Activated naive CD4-positive, alpha-beta T cell treated with anti-CD3 and anti-CD28 coated beads for 36 hours (primary cell): ENCODE data around the gene GRK2. TPM values are rescaled to one million over a fixed set of nuclear protein-coding genes. Genes with fewer than 3 reads are reported as not detected.
"Not testable (repeated sequence)": the region's sequence is repeated elsewhere in the genome, so short reads cannot be mapped to it uniquely, and the experiment has no call there.

Experiments used
- CTCF ChIA-PET: fragments of 350-600 bp; sonication (Branson Sonifier 250); formaldehyde crosslinking; loops from one replicate; lab custom pipeline; 2021; ENCODE audit warnings: antibody characterized with exemption; lab: Charles Lee
- DNase-seq: peaks from one replicate; pipeline ENCODE4 v3.0.0-alpha.2; 2020
- H3K27ac Mint-ChIP-seq: one replicate; pipeline ENCODE4 v1.8.0; 2021; ENCODE audit warnings: mild to moderate bottlenecking, mixed read lengths
- H3K27me3 Mint-ChIP-seq: one replicate; pipeline ENCODE4 v1.8.0; 2021; ENCODE audit warnings: low read depth, mixed read lengths
- H3K36me3 Mint-ChIP-seq: one replicate; pipeline ENCODE4 v1.8.0; 2021; ENCODE audit warnings: low read depth, mixed read lengths
- H3K4me1 Mint-ChIP-seq: one replicate; pipeline ENCODE4 v1.8.0; 2021; ENCODE audit warnings: low read depth, mixed read lengths
- H3K4me3 Mint-ChIP-seq: one replicate; pipeline ENCODE4 v1.8.0; 2021; ENCODE audit warnings: mild to moderate bottlenecking, moderate library complexity, mixed read lengths
- H3K9me3 Mint-ChIP-seq: one replicate; pipeline ENCODE4 v1.8.0; 2021; ENCODE audit warnings: mixed read lengths
- intact Hi-C: fragments of 100-400 bp; cut with micrococcal nuclease; formaldehyde crosslinking; loops from one replicate; pipeline ENCODE4 v1.15.1; 2023
- total RNA-seq, 2 experiments: library from RNA; stranded (reverse); gene quantifications; one replicate each; pipeline ENCODE4 v1.2.3, GENCODE V29; 2021

Gene GRK2
- total RNA-seq, 2 experiments from 2014 or later, result 293 to 295 TPM

- Mint-ChIP-seq H3K4me1 (peaks cover 12% of the 10 kb centered on the region), H3K4me3 (no peak overlapping the region), H3K36me3 (peaks cover 29% of the 10 kb centered on the region), H3K9me3 (no peaks in the 10 kb centered on the region), H3K27ac (no peak overlapping the region), H3K27me3 (no peaks in the 10 kb centered on the region)
- intact Hi-C loops, result no loop called here
- no peak for DNase-seq
- CTCF ChIA-PET, result interaction anchor here (1.1 kb wide), 1 partner anchor 9 kb away, joined by 4 read pairs; no protein-coding TSS in a partner anchor
These were observed 10.4 kb upstream of the GRK2 start for GRCh38 chr11:67255864-67256263.

GRCh38 chr11:67256477-67257135, 9.7 kb upstream of the GRK2 start:
- Mint-ChIP-seq H3K27ac (no peak overlapping the region), H3K27me3 (no peaks in the 10 kb centered on the region), H3K36me3 (peaks cover 29% of the 10 kb centered on the region), H3K4me1 (peaks cover 13% of the 10 kb centered on the region), H3K9me3 (no peaks in the 10 kb centered on the region), H3K4me3 (no peak overlapping the region)
- DNase-seq, result no peak
- CTCF ChIA-PET, result no interaction called here
- intact Hi-C loops, result no loop called here

- peaks cover 5% of the 10 kb centered on the region for H3K36me3 Mint-ChIP-seq
- no peak overlapping the region for H3K27ac Mint-ChIP-seq
- peaks cover 43% of the 10 kb centered on the region for H3K4me1 Mint-ChIP-seq
- H3K9me3 Mint-ChIP-seq, result no peaks in the 10 kb centered on the region
- CTCF ChIA-PET, result interaction anchor here (0.7 kb wide), 1 partner anchor 61 kb away, joined by 3 read pairs; no protein-coding TSS in a partner anchor
- H3K27me3 Mint-ChIP-seq, result no peaks in the 10 kb centered on the region
- intact Hi-C loops, result loop anchor here (5.0 kb wide), 2 partner anchors 143 to 178 kb away; partner anchors contain the start of gene KDM2A
- H3K4me3 Mint-ChIP-seq, result no peak overlapping the region
- peak; percentile 3 for DNase-seq
These were observed 5.9 kb upstream of the GRK2 start for GRCh38 chr11:67260406-67260805.

GRCh38 chr11:67260885-67261639, 5.2 kb upstream of the GRK2 start:
- H3K27me3 Mint-ChIP-seq, H3K36me3 Mint-ChIP-seq, H3K27ac Mint-ChIP-seq, H3K9me3 Mint-ChIP-seq: not testable (repeated sequence)
- CTCF ChIA-PET, result interaction anchor here (0.5 to 4.9 kb wide), 24 partner anchors 7 to 331 kb away, joined by 3 to 108 read pairs (median 10); partner anchors contain the start of gene SSH3
- intact Hi-C loops, result loop anchor here (5.0 kb wide), 2 partner anchors 144 to 179 kb away; partner anchors contain the start of gene KDM2A
- Mint-ChIP-seq H3K4me1 (peaks cover 50% of the 10 kb centered on the region), H3K4me3 (peak overlapping the region; percentile 68)
- peak; percentile 58 for DNase-seq

- intact Hi-C loops, result loop anchor here (5.0 kb wide), 2 partner anchors 144 to 179 kb away; partner anchors contain the start of gene KDM2A
- Mint-ChIP-seq H3K4me3 (peak overlapping the region; percentile 68), H3K9me3 (no peaks in the 10 kb centered on the region), H3K27me3 (no peaks in the 10 kb centered on the region), H3K36me3 (no peaks in the 10 kb centered on the region), H3K27ac (no peak overlapping the region), H3K4me1 (peaks cover 51% of the 10 kb centered on the region)
- CTCF ChIA-PET, result interaction anchor here (0.5 to 4.9 kb wide), 29 partner anchors 8 to 330 kb away, joined by 3 to 108 read pairs (median 9); partner anchors contain the start of genes CLCF1, POLD4 and SSH3
- DNase-seq, result no peak
These were observed 4.7 kb upstream of the GRK2 start for GRCh38 chr11:67261640-67261945.

- Mint-ChIP-seq H3K4me3 (peak overlapping the region; percentile 60), H3K27ac (no peak overlapping the region), H3K36me3 (peaks cover 1% of the 10 kb centered on the region), H3K4me1 (peaks cover 51% of the 10 kb centered on the region), H3K27me3 (no peaks in the 10 kb centered on the region), H3K9me3 (no peaks in the 10 kb centered on the region)
- intact Hi-C loops, result loop anchor here (1.0 to 5.0 kb wide), 4 partner anchors 55 to 180 kb away; partner anchors contain the start of gene KDM2A
- DNase-seq, result peak; percentile 4
- CTCF ChIA-PET, result interaction anchor here (0.5 to 4.9 kb wide), 29 partner anchors 8 to 207 kb away, joined by 3 to 108 read pairs (median 9); partner anchors contain the start of genes CLCF1, POLD4 and SSH3
These were observed 4.2 kb upstream of the GRK2 start for GRCh38 chr11:67261946-67262681.

- no peaks in the 10 kb centered on the region for H3K9me3 Mint-ChIP-seq
- CTCF ChIA-PET, result interaction anchor here (0.6 to 4.9 kb wide), 27 partner anchors 9 to 208 kb away, joined by 3 to 108 read pairs (median 9); partner anchors contain the start of genes CLCF1, POLD4 and SSH3
These were observed 3.3 kb upstream of the GRK2 start for GRCh38 chr11:67262731-67263675.

GRCh38 chr11:67264260-67264659, 2.0 kb upstream of the GRK2 start:
- peaks cover 22% of the 10 kb centered on the region for H3K36me3 Mint-ChIP-seq
- H3K4me3 Mint-ChIP-seq, result no peak overlapping the region
- intact Hi-C loops, result loop anchor here (5.0 kb wide), 2 partner anchors 147 to 182 kb away; partner anchors contain the start of gene KDM2A
- peaks cover 60% of the 10 kb centered on the region for H3K4me1 Mint-ChIP-seq
- H3K27ac Mint-ChIP-seq, result peak overlapping the region; percentile 83
- no peaks in the 10 kb centered on the region for H3K27me3 Mint-ChIP-seq
- CTCF ChIA-PET, result interaction anchor here (1.0 to 4.9 kb wide), 8 partner anchors 9 to 183 kb away, joined by 4 to 108 read pairs (median 6); partner anchors contain the start of gene SSH3
- no peaks in the 10 kb centered on the region for H3K9me3 Mint-ChIP-seq
- DNase-seq, result no peak

More at GRCh38 chr11:67262731-67263675, 3.3 kb upstream of the GRK2 start:
- Mint-ChIP-seq H3K27ac (peak overlapping the region; percentile 68), H3K27me3 (no peaks in the 10 kb centered on the region), H3K4me3 (peak overlapping the region; percentile 60), H3K36me3 (peaks cover 10% of the 10 kb centered on the region), H3K4me1 (peaks cover 51% of the 10 kb centered on the region)
- peak; percentile 88 for DNase-seq
- intact Hi-C loops, result loop anchor here (1.0 to 5.0 kb wide), 4 partner anchors 54 to 181 kb away; partner anchors contain the start of gene KDM2A

- Mint-ChIP-seq H3K9me3 (no peaks in the 10 kb centered on the region), H3K4me1 (peaks cover 68% of the 10 kb centered on the region), H3K27ac (peak overlapping the region; percentile 87), H3K36me3 (peaks cover 28% of the 10 kb centered on the region), H3K27me3 (no peaks in the 10 kb centered on the region), H3K4me3 (peak overlapping the region; percentile 72)
- intact Hi-C loops, result loop anchor here (5.0 kb wide), 4 partner anchors 137 to 242 kb away; partner anchors contain the start of genes CDK2AP2, KDM2A, PITPNM1 and PPP1CA
- DNase-seq, result peak; percentile 45
- CTCF ChIA-PET, result interaction anchor here (0.6 to 4.9 kb wide), 8 partner anchors 10 to 184 kb away, joined by 3 to 108 read pairs (median 5); partner anchors contain the start of gene SSH3
These were observed 1.2 kb upstream of the GRK2 start for GRCh38 chr11:67264877-67265632.
